Activated CD4-positive, alpha-beta T cell treated with anti-CD3 and anti-CD28 coated beads, Interleukin-2, amount 10 ng/mL, durations not matched to agents 24 days and 14 days (primary cell): ENCODE results near the gene SBF2. TPM values are rescaled to one million over a fixed set of nuclear protein-coding genes. Genes with fewer than 3 reads are reported as not detected.

Experiments used
- DNase-seq: peaks from one replicate; pipeline ENCODE4 v3.0.0; 2022
- H3K27ac Mint-ChIP-seq: one replicate; pipeline ENCODE4 v1.8.0; 2022; ENCODE audit warnings: mild to moderate bottlenecking, mixed read lengths
- H3K27me3 Mint-ChIP-seq: one replicate; pipeline ENCODE4 v1.8.0; 2022; ENCODE audit warnings: mixed read lengths
- H3K36me3 Mint-ChIP-seq: one replicate; pipeline ENCODE4 v1.8.0; 2022; ENCODE audit warnings: low read depth, mild to moderate bottlenecking, mixed read lengths
- H3K4me1 Mint-ChIP-seq: one replicate; pipeline ENCODE4 v1.8.0; 2021; ENCODE audit warnings: mixed read lengths
- H3K4me3 Mint-ChIP-seq: one replicate; pipeline ENCODE4 v1.8.0; 2022; ENCODE audit warnings: mild to moderate bottlenecking, moderate library complexity, mixed read lengths
- H3K9me3 Mint-ChIP-seq: one replicate; pipeline ENCODE4 v1.8.0; 2021; ENCODE audit warnings: mixed read lengths
- intact Hi-C: fragments of 100-400 bp; cut with micrococcal nuclease; formaldehyde crosslinking; loops from one replicate; pipeline ENCODE4 v1.15.1; 2023
- total RNA-seq: library from RNA; stranded (reverse); gene quantifications from 2 replicates; pipeline ENCODE4 v1.2.3, GENCODE V29; 2022

SBF2 gene
- total RNA-seq, 1 donor from 2014 or later: 9.1 TPM

DNA sequence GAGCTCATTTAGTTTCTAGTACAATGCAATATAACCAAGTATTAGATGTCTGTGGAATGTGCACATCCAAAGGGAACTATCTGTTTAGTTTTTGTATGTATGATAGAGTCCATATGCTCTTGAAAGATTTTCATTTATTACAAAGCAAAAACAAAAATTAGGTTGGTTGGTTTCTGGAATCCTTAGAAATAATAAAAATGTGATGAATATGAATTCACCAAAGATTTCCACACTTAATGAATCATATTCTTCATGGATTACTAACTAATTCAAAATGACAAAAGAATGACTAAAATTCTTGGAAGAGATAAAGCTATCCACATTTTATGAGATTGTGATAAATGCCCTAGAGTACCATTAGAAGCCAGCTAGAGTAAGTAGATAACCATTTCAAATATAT lies 261.1 kb downstream of the SBF2 start:
- no peak overlapping the region for H3K4me3 Mint-ChIP-seq
- H3K27me3 Mint-ChIP-seq: no peaks in the 10 kb centered on the region
- no peak for DNase-seq
- H3K9me3 Mint-ChIP-seq: peaks cover 7% of the 10 kb centered on the region
- intact Hi-C loops: no loop called here
- no peak overlapping the region for H3K27ac Mint-ChIP-seq
- no peaks in the 10 kb centered on the region for H3K36me3 Mint-ChIP-seq
- no peaks in the 10 kb centered on the region for H3K4me1 Mint-ChIP-seq

GRCh38 chr11:10030122-10030490 lies 263.9 kb downstream of the SBF2 start:
- Mint-ChIP-seq H3K36me3 (peaks cover 2% of the 10 kb centered on the region), H3K27ac (no peak overlapping the region), H3K9me3 (no peaks in the 10 kb centered on the region), H3K27me3 (no peaks in the 10 kb centered on the region), H3K4me1 (no peaks in the 10 kb centered on the region), H3K4me3 (no peak overlapping the region)
- intact Hi-C loops: no loop called here
- no peak for DNase-seq

DNA sequence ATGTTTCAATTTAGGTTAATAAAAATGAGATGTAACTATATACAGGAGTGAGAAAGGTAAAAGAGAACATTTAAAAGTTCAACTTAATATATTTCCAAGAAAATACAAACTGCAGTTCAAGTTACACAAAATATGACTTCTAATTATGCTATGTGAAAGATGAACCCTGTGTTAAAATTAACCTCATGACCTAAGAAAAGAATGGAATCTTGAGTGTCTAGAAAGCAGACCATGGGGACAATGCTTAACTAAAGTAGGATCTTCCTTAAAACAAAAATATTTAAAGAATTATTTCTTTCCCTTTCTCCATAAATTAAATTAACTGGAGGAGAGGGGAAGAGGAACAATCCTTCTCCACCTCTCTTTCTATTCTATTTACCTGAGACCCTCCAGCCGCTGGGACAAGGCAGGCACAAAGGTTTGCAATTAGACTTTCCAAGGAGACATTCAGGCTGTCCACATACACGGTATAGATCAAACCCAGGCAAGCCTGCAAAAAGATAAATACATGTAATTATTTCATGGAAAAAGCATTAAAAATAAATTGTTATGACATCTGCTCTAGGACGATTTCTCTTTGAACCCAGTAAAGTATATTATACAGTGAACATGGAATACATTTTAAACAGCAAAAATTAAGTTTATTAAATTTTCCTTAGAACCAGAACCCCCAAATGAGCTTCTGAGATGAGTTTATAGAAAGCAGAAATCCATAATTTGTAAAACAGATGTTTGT lies 264.5 kb downstream of the SBF2 start:
- Mint-ChIP-seq H3K27ac (no peak overlapping the region), H3K9me3 (no peaks in the 10 kb centered on the region), H3K4me1 (no peaks in the 10 kb centered on the region), H3K27me3 (no peaks in the 10 kb centered on the region), H3K4me3 (no peak overlapping the region), H3K36me3 (peaks cover 2% of the 10 kb centered on the region)
- DNase-seq: no peak
- intact Hi-C loops: no loop called here

GRCh38 chr11:10026514-10026913 lies 267.5 kb downstream of the SBF2 start:
- H3K27me3 Mint-ChIP-seq: no peaks in the 10 kb centered on the region
- H3K4me1 Mint-ChIP-seq: peaks cover 2% of the 10 kb centered on the region
- DNase-seq: no peak
- no peak overlapping the region for H3K4me3 Mint-ChIP-seq
- no peak overlapping the region for H3K27ac Mint-ChIP-seq
- peaks cover 2% of the 10 kb centered on the region for H3K36me3 Mint-ChIP-seq
- H3K9me3 Mint-ChIP-seq: no peaks in the 10 kb centered on the region
- intact Hi-C loops: no loop called here

DNA sequence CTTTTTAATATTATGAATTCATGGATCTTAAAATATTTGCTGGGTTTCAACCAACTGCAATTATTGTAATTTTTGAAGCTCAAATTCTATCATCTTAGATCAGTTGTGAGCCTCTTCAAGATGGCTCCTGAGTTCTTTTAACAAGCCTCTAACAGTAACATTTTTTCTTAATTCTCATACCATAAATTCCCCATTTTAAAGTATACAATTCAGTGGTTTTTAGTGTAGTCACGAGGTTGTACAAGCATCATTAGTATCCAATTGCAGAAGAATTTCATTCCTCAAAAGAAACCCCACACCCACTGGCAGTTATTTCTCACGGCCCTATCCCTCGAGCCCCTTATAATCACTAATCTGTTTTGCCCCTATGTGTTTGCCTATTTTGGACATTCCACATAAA lies 270.8 kb downstream of the SBF2 start:
- peaks cover 5% of the 10 kb centered on the region for H3K4me1 Mint-ChIP-seq
- no peaks in the 10 kb centered on the region for H3K27me3 Mint-ChIP-seq
- no peaks in the 10 kb centered on the region for H3K9me3 Mint-ChIP-seq
- intact Hi-C loops: no loop called here
- H3K36me3 Mint-ChIP-seq: peaks cover 2% of the 10 kb centered on the region
- no peak for DNase-seq
- no peak overlapping the region for H3K27ac Mint-ChIP-seq
- no peak overlapping the region for H3K4me3 Mint-ChIP-seq

DNA sequence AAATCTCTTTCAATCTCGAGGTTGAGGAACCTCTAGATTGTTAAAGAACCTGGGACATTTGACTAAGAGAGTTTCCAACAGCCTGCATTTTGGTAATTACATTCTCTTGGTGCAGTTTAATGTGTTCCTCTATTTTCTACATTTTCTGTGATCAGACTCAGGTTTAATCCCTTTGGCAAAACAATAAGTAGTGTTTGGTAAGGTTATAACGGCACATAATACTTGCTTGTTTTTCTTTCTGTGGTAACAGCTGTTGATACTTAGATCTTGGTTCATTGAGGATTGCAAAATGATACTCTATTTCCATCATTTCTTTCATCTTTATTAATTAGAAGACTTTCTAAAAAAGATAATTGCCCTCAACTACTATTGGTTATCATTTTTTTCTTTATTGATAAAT lies 271.3 kb downstream of the SBF2 start:
- no peak overlapping the region for H3K27ac Mint-ChIP-seq

DNA sequence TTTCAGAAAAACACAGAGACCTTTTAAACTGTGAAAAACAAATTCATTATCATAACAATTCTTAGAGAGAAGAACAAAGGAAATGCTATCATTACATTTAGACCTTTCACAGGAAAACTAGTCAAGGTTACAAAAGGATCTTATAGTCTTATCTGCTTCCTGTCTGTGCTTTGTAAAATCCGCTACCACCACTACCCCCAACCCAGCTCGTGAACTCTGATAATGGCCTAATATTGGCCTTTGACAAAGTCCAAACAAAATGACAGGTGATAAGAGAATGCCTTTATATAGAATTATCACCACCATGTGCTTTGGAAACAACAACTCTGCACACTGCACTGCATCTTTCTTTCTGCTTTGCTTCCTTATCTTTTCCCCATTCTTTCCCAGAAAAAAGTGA lies 272.5 kb downstream of the SBF2 start:
- no peaks in the 10 kb centered on the region for H3K9me3 Mint-ChIP-seq
- intact Hi-C loops: no loop called here
- no peak overlapping the region for H3K27ac Mint-ChIP-seq

More for the DNA sequence above, 271.3 kb downstream of the SBF2 start:
- intact Hi-C loops: no loop called here
- Mint-ChIP-seq H3K27me3 (no peaks in the 10 kb centered on the region), H3K9me3 (no peaks in the 10 kb centered on the region), H3K36me3 (peaks cover 2% of the 10 kb centered on the region), H3K4me1 (peaks cover 5% of the 10 kb centered on the region), H3K4me3 (no peak overlapping the region)
- no peak for DNase-seq

GRCh38 chr11:10019906-10020682 lies 273.9 kb downstream of the SBF2 start:
- H3K9me3 Mint-ChIP-seq: no peaks in the 10 kb centered on the region
- DNase-seq: no peak
- H3K4me1 Mint-ChIP-seq: peaks cover 5% of the 10 kb centered on the region
- intact Hi-C loops: no loop called here
- H3K27ac Mint-ChIP-seq: no peak overlapping the region
- no peaks in the 10 kb centered on the region for H3K27me3 Mint-ChIP-seq
- no peak overlapping the region for H3K4me3 Mint-ChIP-seq
- H3K36me3 Mint-ChIP-seq: no peaks in the 10 kb centered on the region

More for the DNA sequence above, 272.5 kb downstream of the SBF2 start:
- Mint-ChIP-seq H3K36me3 (no peaks in the 10 kb centered on the region), H3K27me3 (no peaks in the 10 kb centered on the region), H3K4me3 (no peak overlapping the region), H3K4me1 (peaks cover 5% of the 10 kb centered on the region)
- DNase-seq: no peak

DNA sequence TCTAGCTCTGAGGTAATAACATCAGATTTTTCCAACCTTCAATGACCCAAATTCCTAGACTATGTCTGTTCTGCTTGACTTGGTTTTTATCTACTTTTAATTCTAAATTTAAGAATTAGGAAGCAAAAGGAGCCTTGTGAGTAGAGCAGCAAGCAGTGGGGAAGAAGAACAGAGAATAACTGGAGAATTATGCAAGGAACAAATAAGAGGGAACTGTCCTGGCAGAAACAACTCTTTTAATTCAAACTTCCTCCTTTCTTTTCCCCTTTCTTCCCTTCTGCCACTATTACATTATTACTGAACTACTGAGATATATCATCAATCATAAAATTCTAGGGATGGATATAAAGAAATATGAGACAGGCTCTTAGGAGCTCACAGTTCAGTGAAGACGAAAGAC lies 276.1 kb downstream of the SBF2 start:
- no peak for DNase-seq
- Mint-ChIP-seq H3K4me3 (no peak overlapping the region), H3K27ac (no peak overlapping the region), H3K9me3 (no peaks in the 10 kb centered on the region), H3K36me3 (no peaks in the 10 kb centered on the region), H3K27me3 (no peaks in the 10 kb centered on the region), H3K4me1 (peaks cover 5% of the 10 kb centered on the region)
- intact Hi-C loops: no loop called here

DNA sequence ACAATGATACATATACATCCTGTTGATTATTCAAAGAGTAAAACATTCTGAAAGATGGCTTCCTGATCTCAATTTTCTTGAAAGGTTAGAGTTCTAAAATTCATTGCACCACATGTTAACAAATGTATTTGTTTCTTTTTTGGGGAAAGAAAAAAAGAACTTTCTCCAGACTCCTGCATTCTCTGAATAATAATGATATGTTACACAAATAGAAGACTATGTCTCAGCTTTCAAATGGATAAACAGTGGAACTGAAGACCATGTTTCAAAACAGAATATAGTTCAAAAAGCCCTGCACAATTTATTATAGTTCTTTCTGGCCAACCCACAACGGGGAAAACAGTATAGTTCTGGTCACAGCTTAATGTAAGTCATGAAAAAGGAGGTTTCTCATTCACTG lies 277.0 kb downstream of the SBF2 start:
- no peak overlapping the region for H3K27ac Mint-ChIP-seq
- intact Hi-C loops: no loop called here
- DNase-seq: no peak
- no peaks in the 10 kb centered on the region for H3K27me3 Mint-ChIP-seq
- H3K4me3 Mint-ChIP-seq: no peak overlapping the region
- H3K36me3 Mint-ChIP-seq: no peaks in the 10 kb centered on the region
- no peaks in the 10 kb centered on the region for H3K9me3 Mint-ChIP-seq
- peaks cover 5% of the 10 kb centered on the region for H3K4me1 Mint-ChIP-seq

GRCh38 chr11:10012068-10012467 lies 282.0 kb downstream of the SBF2 start:
- H3K36me3 Mint-ChIP-seq: peaks cover 2% of the 10 kb centered on the region
- H3K4me1 Mint-ChIP-seq: no peaks in the 10 kb centered on the region
- DNase-seq: no peak
- no peak overlapping the region for H3K27ac Mint-ChIP-seq
- no peaks in the 10 kb centered on the region for H3K27me3 Mint-ChIP-seq
- H3K9me3 Mint-ChIP-seq: peaks cover 4% of the 10 kb centered on the region
- intact Hi-C loops: no loop called here
- H3K4me3 Mint-ChIP-seq: no peak overlapping the region

- Mint-ChIP-seq H3K27ac (no peak overlapping the region), H3K36me3 (no peaks in the 10 kb centered on the region), H3K9me3 (peaks cover 4% of the 10 kb centered on the region), H3K4me1 (no peaks in the 10 kb centered on the region), H3K4me3 (no peak overlapping the region), H3K27me3 (no peaks in the 10 kb centered on the region)
- intact Hi-C loops: no loop called here
- no peak for DNase-seq
These were observed 288.0 kb downstream of the SBF2 start for GRCh38 chr11:10005955-10006525.

GRCh38 chr11:10004526-10005113 lies 289.4 kb downstream of the SBF2 start:
- Mint-ChIP-seq H3K9me3 (no peaks in the 10 kb centered on the region), H3K27ac (no peak overlapping the region), H3K4me3 (no peak overlapping the region), H3K4me1 (no peaks in the 10 kb centered on the region), H3K27me3 (no peaks in the 10 kb centered on the region), H3K36me3 (no peaks in the 10 kb centered on the region)
- DNase-seq: no peak
- intact Hi-C loops: no loop called here

DNA sequence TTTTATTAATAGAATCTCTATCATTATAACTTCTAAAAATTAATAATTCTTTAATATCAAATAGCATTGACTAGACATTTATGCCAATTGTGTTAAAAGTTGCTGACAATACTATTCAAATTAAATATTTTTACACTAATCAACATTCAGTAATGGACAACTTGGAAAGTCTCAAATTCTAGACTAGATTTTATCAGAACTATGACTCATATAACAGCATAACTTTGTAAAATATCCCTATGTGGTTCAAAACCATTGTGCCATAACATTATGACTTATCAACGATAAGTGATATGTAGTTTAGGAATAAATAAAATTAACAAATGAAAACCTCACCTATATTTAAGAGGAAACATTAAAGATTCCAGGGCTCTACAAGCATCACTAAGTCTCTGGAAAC lies 291.8 kb downstream of the SBF2 start:
- DNase-seq: no peak
- H3K9me3 Mint-ChIP-seq: no peaks in the 10 kb centered on the region

More for the DNA sequence above, 291.8 kb downstream of the SBF2 start:
- Mint-ChIP-seq H3K27me3 (no peaks in the 10 kb centered on the region), H3K4me1 (no peaks in the 10 kb centered on the region), H3K36me3 (no peaks in the 10 kb centered on the region), H3K27ac (no peak overlapping the region), H3K4me3 (no peak overlapping the region)
- intact Hi-C loops: no loop called here
